ENCODE results near the gene TSTD1.

TSTD1 gene

GRCh38 chr1:161033751-161034150 is 5.0 kb downstream of the TSTD1 start:
- no peak for TF ChIP-seq POLR2AphosphoS5 (IDR thresholded peaks at IDR 0.05; ENCODE audit: low read depth, low read length)
- TF ChIP-seq TAF1 (IDR thresholded peaks at IDR 0.05; ENCODE audit: borderline replicate concordance, insufficient read depth, low read length) = no peak
- TF ChIP-seq FOXP2 (optimal IDR thresholded peaks at IDR 0.05; ENCODE audit: borderline replicate concordance, extremely low read depth, extremely low read length, insufficient read depth) = no peak
- TF ChIP-seq REST (IDR thresholded peaks at IDR 0.05; ENCODE audit: insufficient read depth in 1 of 2, low read depth in 2 of 2, low read length in 2 of 2) = no peak
- TF ChIP-seq SIN3A (IDR thresholded peaks at IDR 0.05; ENCODE audit: borderline replicate concordance, insufficient read depth, low read length) = no peak

GRCh38 chr1:161032409-161032808 is 6.4 kb downstream of the TSTD1 start:
- TF ChIP-seq POLR2AphosphoS5 (IDR thresholded peaks at IDR 0.05; ENCODE audit: low read depth, low read length) (no peak), REST (IDR thresholded peaks at IDR 0.05; ENCODE audit: insufficient read depth in 1 of 2, low read depth in 2 of 2, low read length in 2 of 2) (no peak), TAF1 (IDR thresholded peaks at IDR 0.05; ENCODE audit: borderline replicate concordance, insufficient read depth, low read length) (no peak), FOXP2 (optimal IDR thresholded peaks at IDR 0.05; ENCODE audit: borderline replicate concordance, extremely low read depth, extremely low read length, insufficient read depth) (no peak), SIN3A (IDR thresholded peaks at IDR 0.05; ENCODE audit: borderline replicate concordance, insufficient read depth, low read length) (no peak)

- TF ChIP-seq FOXP2 (optimal IDR thresholded peaks at IDR 0.05; ENCODE audit: borderline replicate concordance, extremely low read depth, extremely low read length, insufficient read depth) = no peak
- no peak for TF ChIP-seq TAF1 (IDR thresholded peaks at IDR 0.05; ENCODE audit: borderline replicate concordance, insufficient read depth, low read length)
- TF ChIP-seq POLR2AphosphoS5 (IDR thresholded peaks at IDR 0.05; ENCODE audit: low read depth, low read length) = no peak
- no peak for TF ChIP-seq SIN3A (IDR thresholded peaks at IDR 0.05; ENCODE audit: borderline replicate concordance, insufficient read depth, low read length)
- TF ChIP-seq REST (IDR thresholded peaks at IDR 0.05; ENCODE audit: insufficient read depth in 1 of 2, low read depth in 2 of 2, low read length in 2 of 2) = no peak
Measured at GRCh38 chr1:161031874-161032273, 6.9 kb downstream of the TSTD1 start.

GRCh38 chr1:161021970-161022353 is 16.8 kb downstream of the TSTD1 start:
- TF ChIP-seq POLR2AphosphoS5 (IDR thresholded peaks at IDR 0.05; ENCODE audit: low read depth, low read length) = no peak
- no peak for TF ChIP-seq TAF1 (IDR thresholded peaks at IDR 0.05; ENCODE audit: borderline replicate concordance, insufficient read depth, low read length)
- TF ChIP-seq REST (IDR thresholded peaks at IDR 0.05; ENCODE audit: insufficient read depth in 1 of 2, low read depth in 2 of 2, low read length in 2 of 2) = no peak
- TF ChIP-seq FOXP2 (optimal IDR thresholded peaks at IDR 0.05; ENCODE audit: borderline replicate concordance, extremely low read depth, extremely low read length, insufficient read depth) = no peak
- TF ChIP-seq SIN3A (IDR thresholded peaks at IDR 0.05; ENCODE audit: borderline replicate concordance, insufficient read depth, low read length) = no peak

All from PFSK-1 (cell line).